ENCODE data around the gene SLC35A3.

Gene SLC35A3

DNA sequence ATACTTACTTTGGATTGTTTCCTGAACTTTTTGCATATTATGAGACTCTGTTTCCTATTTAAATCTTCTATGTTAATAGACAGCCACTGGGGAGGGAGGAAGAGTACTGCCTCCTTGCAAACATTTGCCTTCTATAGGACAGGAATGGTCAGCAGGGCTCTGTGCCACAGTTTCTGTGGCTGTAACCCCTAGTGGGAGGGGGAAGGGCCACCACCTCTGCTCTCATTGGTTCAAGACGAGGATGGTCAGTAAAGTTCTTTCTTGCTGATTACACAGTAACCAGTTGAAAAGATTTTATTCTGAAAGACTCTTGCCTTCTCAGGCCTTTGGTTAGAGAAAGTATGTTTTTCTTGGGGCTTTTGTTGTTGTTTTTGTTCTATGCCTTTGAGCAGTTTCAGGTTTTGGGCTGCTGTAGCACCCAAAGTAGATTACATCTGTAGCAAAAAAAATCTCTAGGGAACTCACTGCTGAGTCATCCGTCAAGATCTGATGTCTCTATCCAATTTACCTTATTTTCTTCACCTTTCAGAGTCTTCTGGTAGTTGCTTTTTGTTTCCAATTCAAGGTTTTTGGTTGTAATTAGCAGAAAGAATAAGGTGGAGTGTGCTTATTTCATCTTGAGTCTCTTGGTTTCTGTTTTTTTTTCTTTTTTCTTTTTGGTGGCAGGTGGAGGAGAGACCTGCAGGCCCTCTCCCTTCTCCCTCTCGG, 23.1 kb downstream of the SLC35A3 start:
- POLR2A ChIA-PET, result no interaction called here
- H3K4me1 ChIP-seq (ENCODE audit: control insufficient read depth, insufficient read depth, low read length), result no peaks in the 10 kb centered on the region
- TF ChIP-seq ZFP37 (tag by site-specific recombination; IDR thresholded peaks at IDR 0.05), result no peak
- TF ChIP-seq IKZF3 (tag by site-specific recombination; IDR thresholded peaks at IDR 0.05), result no peak
- TF ChIP-seq ZNF335 (tag by site-specific recombination; conservative IDR thresholded peaks at IDR 0.05), result no peak
- TF ChIP-seq, protein P1, sequence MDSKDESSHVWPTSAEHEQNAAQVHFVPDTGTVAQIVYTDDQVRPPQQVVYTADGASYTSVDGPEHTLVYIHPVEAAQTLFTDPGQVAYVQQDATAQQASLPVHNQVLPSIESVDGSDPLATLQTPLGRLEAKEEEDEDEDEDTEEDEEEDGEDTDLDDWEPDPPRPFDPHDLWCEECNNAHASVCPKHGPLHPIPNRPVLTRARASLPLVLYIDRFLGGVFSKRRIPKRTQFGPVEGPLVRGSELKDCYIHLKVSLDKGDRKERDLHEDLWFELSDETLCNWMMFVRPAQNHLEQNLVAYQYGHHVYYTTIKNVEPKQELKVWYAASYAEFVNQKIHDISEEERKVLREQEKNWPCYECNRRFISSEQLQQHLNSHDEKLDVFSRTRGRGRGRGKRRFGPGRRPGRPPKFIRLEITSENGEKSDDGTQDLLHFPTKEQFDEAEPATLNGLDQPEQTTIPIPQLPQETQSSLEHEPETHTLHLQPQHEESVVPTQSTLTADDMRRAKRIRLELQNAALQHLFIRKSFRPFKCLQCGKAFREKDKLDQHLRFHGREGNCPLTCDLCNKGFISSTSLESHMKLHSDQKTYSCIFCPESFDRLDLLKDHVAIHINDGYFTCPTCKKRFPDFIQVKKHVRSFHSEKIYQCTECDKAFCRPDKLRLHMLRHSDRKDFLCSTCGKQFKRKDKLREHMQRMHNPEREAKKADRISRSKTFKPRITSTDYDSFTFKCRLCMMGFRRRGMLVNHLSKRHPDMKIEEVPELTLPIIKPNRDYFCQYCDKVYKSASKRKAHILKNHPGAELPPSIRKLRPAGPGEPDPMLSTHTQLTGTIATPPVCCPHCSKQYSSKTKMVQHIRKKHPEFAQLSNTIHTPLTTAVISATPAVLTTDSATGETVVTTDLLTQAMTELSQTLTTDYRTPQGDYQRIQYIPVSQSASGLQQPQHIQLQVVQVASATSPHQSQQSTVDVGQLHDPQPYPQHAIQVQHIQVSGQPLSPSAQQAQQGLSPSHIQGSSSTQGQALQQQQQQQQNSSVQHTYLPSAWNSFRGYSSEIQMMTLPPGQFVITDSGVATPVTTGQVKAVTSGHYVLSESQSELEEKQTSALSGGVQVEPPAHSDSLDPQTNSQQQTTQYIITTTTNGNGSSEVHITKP (tag by site-specific recombination; IDR thresholded peaks at IDR 0.05), result no peak
- TF ChIP-seq ZBTB44 (tag by site-specific recombination; IDR thresholded peaks at IDR 0.05), result no peak
- TF ChIP-seq ZNF600 (tag by site-specific recombination; IDR thresholded peaks at IDR 0.05), result no peak
- TF ChIP-seq ZNF677 (tag by site-specific recombination; IDR thresholded peaks at IDR 0.05), result no peak
- no peak for TF ChIP-seq ZNF23 (tag by site-specific recombination; IDR thresholded peaks at IDR 0.05; ENCODE audit: borderline replicate concordance)
- no peak for TF ChIP-seq KLF7 (tag by site-specific recombination; IDR thresholded peaks at IDR 0.05; ENCODE audit: borderline replicate concordance)
- no peak for TF ChIP-seq ZNF404 (tag by site-specific recombination; IDR thresholded peaks at IDR 0.05)
- TF ChIP-seq ZNF302 (tag by site-specific recombination; IDR thresholded peaks at IDR 0.05; ENCODE audit: low read depth), result no peak
- TF ChIP-seq, protein P2, sequence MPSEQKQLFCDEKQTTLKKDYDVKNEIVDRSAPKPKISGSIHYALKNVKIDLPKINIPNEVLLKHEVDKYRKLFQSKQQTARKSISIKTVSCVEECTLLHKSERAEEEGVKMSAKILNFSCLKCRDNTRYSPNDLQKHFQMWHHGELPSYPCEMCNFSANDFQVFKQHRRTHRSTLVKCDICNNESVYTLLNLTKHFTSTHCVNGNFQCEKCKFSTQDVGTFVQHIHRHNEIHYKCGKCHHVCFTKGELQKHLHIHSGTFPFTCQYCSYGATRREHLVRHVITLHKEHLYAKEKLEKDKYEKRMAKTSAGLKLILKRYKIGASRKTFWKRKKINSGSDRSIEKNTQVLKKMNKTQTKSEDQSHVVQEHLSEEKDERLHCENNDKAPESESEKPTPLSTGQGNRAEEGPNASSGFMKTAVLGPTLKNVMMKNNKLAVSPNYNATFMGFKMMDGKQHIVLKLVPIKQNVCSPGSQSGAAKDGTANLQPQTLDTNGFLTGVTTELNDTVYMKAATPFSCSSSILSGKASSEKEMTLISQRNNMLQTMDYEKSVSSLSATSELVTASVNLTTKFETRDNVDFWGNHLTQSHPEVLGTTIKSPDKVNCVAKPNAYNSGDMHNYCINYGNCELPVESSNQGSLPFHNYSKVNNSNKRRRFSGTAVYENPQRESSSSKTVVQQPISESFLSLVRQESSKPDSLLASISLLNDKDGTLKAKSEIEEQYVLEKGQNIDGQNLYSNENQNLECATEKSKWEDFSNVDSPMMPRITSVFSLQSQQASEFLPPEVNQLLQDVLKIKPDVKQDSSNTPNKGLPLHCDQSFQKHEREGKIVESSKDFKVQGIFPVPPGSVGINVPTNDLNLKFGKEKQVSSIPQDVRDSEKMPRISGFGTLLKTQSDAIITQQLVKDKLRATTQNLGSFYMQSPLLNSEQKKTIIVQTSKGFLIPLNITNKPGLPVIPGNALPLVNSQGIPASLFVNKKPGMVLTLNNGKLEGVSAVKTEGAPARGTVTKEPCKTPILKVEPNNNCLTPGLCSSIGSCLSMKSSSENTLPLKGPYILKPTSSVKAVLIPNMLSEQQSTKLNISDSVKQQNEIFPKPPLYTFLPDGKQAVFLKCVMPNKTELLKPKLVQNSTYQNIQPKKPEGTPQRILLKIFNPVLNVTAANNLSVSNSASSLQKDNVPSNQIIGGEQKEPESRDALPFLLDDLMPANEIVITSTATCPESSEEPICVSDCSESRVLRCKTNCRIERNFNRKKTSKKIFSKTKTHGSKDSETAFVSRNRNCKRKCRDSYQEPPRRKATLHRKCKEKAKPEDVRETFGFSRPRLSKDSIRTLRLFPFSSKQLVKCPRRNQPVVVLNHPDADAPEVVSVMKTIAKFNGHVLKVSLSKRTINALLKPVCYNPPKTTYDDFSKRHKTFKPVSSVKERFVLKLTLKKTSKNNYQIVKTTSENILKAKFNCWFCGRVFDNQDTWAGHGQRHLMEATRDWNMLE (tag by site-specific recombination; conservative IDR thresholded peaks at IDR 0.05; ENCODE audit: low read depth), result no peak
- no peak for TF ChIP-seq YY1 (tag by site-specific recombination; IDR thresholded peaks at IDR 0.05)
- no peak for TF ChIP-seq ZNF280D (tag by site-specific recombination; IDR thresholded peaks at IDR 0.05)
- no peak for TF ChIP-seq ZEB2 (tag by site-specific recombination; IDR thresholded peaks at IDR 0.05)
- TF ChIP-seq ZNF10 (tag by site-specific recombination; IDR thresholded peaks at IDR 0.05), result no peak
- no peak overlapping the region for H3K27ac ChIP-seq (ENCODE audit: extremely low read depth, low read depth, low read length)
- no peak overlapping the region for H3K4me3 ChIP-seq (ENCODE audit: low read depth, low read length)
- CTCF ChIA-PET, result no interaction called here
- no peaks in the 10 kb centered on the region for H3K9me3 ChIP-seq (ENCODE audit: control insufficient read depth, insufficient read depth, low read depth, low read length)
- peaks cover 3 to 19% of the 10 kb centered on the region in 2 experiments; a peak in 2 of 3 replicates for H3K36me3 ChIP-seq (ENCODE audit: control insufficient read depth in 2 of 2, insufficient read depth in 1 of 2, low read length in 2 of 2)
